Measurements from ENCODE around the gene MTMR2. TPM values are rescaled to one million over a fixed set of nuclear protein-coding genes. Genes with fewer than 3 reads are reported as not detected.
A peak's percentile ranks its signal among the peaks of the same experiment; 100 is the strongest.

MTMR2 gene
- total and polyA plus RNA-seq, 9 of the 15 experiments (the other 6 are each of a cell fraction or from before 2014, with no cell fraction given): 12.6 to 35.8 (median 25.2) TPM

DNA sequence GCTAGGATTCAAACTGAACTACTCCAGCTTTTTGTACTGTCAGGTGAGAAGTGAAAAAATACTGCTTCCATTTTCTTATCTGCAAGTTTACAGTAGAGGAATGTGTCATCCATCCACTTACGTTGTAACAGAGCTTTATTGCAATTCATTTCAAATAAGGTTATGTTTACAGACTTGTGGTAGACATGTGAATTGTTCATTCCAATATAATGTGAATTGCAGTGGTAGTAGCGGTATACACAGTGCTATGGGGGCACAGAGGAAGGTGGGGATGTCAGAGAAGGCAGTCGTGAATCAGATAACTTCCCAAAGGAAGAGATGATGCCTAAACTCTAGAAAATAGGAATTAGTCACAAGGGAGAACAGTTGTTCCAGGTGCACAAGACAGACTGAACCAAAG lies 91.1 kb downstream of the MTMR2 start:
- Histone ChIP-seq H3K4me1 (replicated peaks in 1 of 2; ENCODE audit: control insufficient read depth in 2 of 2, insufficient read depth in 2 of 2, low read length in 2 of 2) (no peaks in the 10 kb centered on the region), H3K79me2 (ENCODE audit: control insufficient read depth, insufficient read depth, low read length) (no peaks in the 10 kb centered on the region), H3K27me3 (ENCODE audit: control insufficient read depth in 2 of 2, insufficient read depth in 2 of 2, low read length in 2 of 2) (no peaks in the 10 kb centered on the region), H3K9me1 (ENCODE audit: control insufficient read depth, insufficient read depth, low read length) (no peaks in the 10 kb centered on the region), H2AFZ (ENCODE audit: low read depth, low read length) (no peak overlapping the region), H3K4me2 (ENCODE audit: insufficient read depth, low read length) (no peak overlapping the region), H3K9me3 (replicated peaks; ENCODE audit: control insufficient read depth, insufficient read depth, low read depth, low read length) (no peaks in the 10 kb centered on the region), H4K20me1 (replicated peaks; ENCODE audit: control insufficient read depth, insufficient read depth, low read length) (no peaks in the 10 kb centered on the region), H3K27ac (ENCODE audit: extremely low read depth, low read depth, low read length) (no peak overlapping the region), H3K36me3 (ENCODE audit: control insufficient read depth, insufficient read depth, low read length) (peaks cover 89% of the 10 kb centered on the region), H3K9ac (ENCODE audit: insufficient read depth in 1 of 2, low read depth in 2 of 2, low read length in 2 of 2) (no peak overlapping the region), H3K4me3 (no peak overlapping the region)
- in situ Hi-C loops (cut with MboI) (no loop called here), intact Hi-C loops (cut with micrococcal nuclease) (no loop called here)
- no peak for ATAC-seq
- TF ChIP-seq, protein P1, sequence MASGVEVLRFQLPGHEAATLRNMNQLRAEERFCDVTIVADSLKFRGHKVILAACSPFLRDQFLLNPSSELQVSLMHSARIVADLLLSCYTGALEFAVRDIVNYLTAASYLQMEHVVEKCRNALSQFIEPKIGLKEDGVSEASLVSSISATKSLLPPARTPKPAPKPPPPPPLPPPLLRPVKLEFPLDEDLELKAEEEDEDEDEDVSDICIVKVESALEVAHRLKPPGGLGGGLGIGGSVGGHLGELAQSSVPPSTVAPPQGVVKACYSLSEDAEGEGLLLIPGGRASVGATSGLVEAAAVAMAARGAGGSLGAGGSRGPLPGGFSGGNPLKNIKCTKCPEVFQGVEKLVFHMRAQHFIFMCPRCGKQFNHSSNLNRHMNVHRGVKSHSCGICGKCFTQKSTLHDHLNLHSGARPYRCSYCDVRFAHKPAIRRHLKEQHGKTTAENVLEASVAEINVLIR (CRISPR knock-in tag; IDR thresholded peaks at IDR 0.05): no peak
- TF ChIP-seq TOE1 (IDR thresholded peaks at IDR 0.05; ENCODE audit: borderline replicate concordance): no peak
- no peak for TF ChIP-seq TOE1 (CRISPR knock-in tag; IDR thresholded peaks at IDR 0.05; ENCODE audit: borderline replicate concordance, low read depth)
- TF ChIP-seq CEBPG (CRISPR knock-in tag; IDR thresholded peaks at IDR 0.05): no peak
- peak in 1 of 2 experiments; percentile 62; a peak in 1 of 4 replicates for TF ChIP-seq CEBPG (tag; conservative IDR thresholded peaks at IDR 0.05 in 1 of 2, IDR thresholded peaks at IDR 0.05 in 1 of 2)
- no peak for TF ChIP-seq SMC3 (conservative IDR thresholded peaks at IDR 0.05; ENCODE audit: insufficient read depth, low read depth, low read length)
- TF ChIP-seq, protein P2, sequence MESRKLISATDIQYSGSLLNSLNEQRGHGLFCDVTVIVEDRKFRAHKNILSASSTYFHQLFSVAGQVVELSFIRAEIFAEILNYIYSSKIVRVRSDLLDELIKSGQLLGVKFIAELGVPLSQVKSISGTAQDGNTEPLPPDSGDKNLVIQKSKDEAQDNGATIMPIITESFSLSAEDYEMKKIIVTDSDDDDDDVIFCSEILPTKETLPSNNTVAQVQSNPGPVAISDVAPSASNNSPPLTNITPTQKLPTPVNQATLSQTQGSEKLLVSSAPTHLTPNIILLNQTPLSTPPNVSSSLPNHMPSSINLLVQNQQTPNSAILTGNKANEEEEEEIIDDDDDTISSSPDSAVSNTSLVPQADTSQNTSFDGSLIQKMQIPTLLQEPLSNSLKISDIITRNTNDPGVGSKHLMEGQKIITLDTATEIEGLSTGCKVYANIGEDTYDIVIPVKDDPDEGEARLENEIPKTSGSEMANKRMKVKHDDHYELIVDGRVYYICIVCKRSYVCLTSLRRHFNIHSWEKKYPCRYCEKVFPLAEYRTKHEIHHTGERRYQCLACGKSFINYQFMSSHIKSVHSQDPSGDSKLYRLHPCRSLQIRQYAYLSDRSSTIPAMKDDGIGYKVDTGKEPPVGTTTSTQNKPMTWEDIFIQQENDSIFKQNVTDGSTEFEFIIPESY (CRISPR knock-in tag; IDR thresholded peaks at IDR 0.05): no peak
- POLR2A ChIA-PET: interaction anchor here (0.5 to 0.6 kb wide), 2 partner anchors 13 to 26 kb away, joined by 3 read pairs; no protein-coding TSS in a partner anchor
- no TSS peak for BruUV-seq (replicated peaks)
- no peak for DNase-seq (ENCODE audit: extremely low read depth in 1 of 4, low spot score in 3 of 4)
- CTCF ChIA-PET (ENCODE audit: low intra/inter-chr PET ratio): no interaction called here
- WGBS (ENCODE audit: insufficient coverage, low coverage, missing lambda C conversion rate): 79% methylated on average over 3 of the region's 3 CpGs
- FAIRE-seq: no peak
